Forelimb muscle (tissue), 1 donor: Measurements from ENCODE around the gene GADD45A. TPM values are rescaled to one million over a fixed set of nuclear protein-coding genes. Genes with fewer than 3 reads are reported as not detected.

Experiments
- DNase-seq: peaks from one replicate; pipeline ENCODE4 v3.0.0-alpha.2; 2013; ENCODE audit warnings: low read depth
- polyA plus RNA-seq: library from polyadenylated mRNA; unstranded; fragments of 120-200 nt; gene quantifications from one replicate; pipeline ENCODE4 v1.2.1, GENCODE V29; 2013; ENCODE audit not compliant: insufficient read length

GADD45A gene
- polyA plus RNA-seq, 1 donor, result 15.9 TPM

DNA sequence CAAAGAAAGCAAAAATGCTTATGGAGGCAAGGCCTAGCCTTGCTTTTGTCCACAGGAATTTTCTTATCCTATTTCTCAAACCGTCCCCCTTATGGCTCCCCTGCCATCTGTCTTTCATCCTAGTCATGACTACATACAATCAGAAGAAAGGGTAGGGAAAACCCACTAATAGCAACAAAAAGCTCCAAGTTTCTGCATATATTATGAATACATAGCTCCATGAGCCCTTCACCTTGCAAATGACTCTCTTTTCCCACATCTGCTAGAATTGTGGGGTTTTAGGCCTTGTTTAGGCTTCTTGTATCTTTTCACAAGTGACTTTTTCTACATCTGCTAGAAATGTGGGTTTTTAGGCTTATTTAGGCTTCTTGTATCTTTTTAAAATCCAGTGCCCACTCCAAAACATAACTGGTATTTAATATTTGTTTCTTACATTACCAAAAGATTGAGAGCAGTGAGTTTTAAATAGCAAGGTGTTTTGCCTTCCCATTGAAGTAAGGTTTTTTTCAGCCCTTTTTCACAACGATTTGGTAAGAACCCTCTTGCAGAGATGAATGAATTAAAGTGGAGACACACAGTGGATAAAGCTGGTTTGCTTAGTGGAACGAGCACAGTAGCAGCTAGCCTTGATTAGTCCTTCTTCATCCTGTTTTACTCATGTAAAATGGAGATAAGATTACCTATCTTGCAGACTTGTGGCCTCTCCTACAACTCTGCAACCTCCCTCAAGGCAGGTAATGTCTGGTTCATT is 4.4 kb downstream of the GADD45A start:
- DNase-seq, result no peak

DNA sequence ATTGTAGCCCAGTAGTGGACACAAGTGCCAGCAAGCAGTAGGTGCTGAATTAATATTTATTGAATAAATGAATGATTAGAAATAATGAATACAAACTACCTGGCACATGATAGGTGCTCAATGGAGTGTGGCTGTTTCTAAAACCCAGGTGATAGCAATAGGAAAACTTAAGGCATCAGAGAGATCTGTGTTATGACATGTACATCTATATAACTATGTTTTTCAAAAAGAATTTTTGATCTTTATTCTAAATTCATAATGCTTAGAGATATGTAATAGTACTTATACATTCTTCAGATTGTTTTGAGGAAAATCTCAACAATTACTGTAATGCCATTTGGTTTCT is 5.0 kb downstream of the GADD45A start:
- no peak for DNase-seq

DNA sequence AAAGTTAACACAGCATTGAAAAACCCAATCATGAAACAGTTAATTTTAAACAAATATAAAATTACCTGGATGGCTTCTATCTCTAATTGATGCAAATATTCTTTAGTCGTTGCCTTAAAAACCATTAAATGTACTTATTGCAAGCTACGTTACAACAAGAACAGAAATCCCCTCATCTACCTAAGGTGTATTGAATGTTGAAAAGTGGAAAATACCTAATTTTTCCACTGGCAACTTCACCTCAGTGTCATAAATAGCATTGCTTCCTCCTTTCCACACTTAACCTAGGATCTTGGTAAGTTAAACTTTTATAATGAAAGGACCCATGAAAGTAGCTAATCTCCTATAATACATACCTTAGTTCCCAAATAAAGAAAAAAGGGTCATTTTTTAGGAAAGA is 5.4 kb downstream of the GADD45A start:
- no peak for DNase-seq

DNA sequence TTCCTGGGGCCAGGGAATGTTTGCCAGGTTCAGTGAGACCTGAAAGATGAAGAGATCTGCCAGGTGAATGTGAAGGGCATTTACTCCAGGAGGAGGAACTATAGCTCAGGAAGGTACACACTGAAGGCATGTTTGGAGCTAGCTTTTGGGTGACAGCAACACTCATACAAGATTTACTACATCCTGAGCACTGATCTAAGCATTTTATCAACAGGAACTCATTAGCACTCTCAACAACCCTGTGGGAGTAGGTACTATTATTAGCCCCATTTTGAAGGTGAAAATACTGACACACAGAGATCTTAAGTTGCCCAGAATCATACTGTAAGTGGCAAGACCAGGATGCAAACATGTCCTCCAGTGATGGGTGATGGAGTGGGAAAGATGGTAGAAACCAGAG is 6.7 kb downstream of the GADD45A start:
- no peak for DNase-seq

DNA sequence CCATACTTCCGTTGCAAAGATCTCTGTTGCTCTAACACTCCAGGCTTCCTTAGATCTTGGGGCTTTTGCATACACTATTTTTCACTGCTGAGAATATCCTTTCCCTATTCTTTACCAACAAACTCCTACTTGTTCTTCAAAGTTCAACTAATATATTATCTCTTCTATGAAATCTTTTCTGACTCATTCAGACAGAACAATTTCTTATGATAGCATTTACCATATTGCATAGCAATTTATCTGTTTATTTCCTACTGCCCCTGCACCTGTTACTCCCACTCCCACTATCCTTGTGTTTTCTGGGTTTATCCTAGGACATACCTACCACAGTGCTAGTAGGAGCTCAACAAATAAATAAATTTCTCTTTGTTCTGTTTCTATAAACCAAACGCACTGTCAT is 11.0 kb downstream of the GADD45A start:
- no peak for DNase-seq

DNA sequence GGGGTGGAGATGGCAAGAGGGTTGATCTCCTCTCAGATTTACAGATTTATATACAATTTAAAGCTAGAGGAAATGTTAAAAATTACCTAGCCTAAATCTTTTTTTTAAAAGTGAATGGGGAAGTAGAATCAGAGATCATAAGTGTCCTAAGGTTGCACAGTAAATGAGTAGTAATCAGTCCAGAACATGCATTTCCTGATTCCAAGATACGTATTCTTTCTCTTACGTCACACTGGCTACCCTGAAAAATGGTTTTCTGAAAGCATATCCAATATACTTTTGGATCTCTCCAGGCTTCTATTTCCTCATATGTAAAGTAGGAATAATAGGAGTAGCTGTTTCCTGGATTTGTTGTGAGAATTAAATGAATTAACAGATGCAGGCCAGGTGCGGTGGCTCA is 11.7 kb downstream of the GADD45A start:
- DNase-seq, result no peak

DNA sequence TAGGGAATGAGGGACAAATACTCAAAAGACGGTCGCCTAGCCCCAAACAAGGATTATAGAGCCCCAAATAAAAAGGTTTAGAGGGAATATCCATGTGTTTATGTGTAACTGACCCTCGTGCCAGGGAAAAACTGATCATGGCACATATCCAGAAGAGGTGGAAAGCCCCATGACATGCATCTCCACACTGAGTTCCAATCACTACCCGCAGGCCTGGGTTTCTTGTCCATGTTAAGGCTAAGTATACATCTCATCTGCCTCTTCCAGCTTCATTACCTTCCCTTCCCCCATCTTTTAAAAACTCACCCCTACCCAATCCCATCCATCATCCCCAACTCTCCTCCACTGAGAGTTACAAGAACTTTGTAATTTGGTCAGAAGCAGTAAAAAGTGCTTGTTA is 15.2 kb downstream of the GADD45A start:
- no peak for DNase-seq

DNA sequence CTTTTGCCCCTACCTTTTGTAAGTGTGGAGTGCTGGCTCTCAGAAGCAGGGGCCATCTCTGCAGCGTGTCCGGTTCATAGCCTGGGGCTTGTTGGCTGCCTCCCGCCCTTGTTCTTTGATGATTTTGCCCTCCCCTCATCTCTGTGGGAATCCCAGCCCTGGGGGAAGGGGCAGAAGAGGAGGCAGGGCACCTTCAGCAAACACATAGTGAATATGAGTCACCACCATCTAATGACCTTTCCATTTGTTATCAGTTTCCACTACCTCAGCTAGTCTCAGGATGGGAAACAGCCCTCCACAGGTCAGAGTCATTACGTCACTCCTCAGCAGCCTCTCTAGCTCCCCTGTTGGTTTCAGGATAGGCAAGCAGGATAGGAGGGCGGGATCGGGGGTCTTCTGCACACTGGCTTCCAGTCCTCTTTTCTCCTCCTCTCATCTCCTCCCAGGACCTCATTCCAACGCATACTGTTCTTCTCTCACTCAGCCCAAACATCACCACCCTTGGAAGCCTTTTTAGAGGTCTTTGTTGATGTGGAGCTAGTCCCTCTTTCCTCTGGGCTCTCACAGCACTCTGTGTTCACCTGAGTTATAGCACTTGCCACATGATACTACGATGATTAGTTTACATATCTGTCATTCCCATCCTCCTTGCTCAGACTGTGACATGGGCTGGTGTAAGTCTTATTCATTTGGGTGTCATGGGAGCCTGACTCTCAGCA is 15.8 kb downstream of the GADD45A start:
- no peak for DNase-seq

DNA sequence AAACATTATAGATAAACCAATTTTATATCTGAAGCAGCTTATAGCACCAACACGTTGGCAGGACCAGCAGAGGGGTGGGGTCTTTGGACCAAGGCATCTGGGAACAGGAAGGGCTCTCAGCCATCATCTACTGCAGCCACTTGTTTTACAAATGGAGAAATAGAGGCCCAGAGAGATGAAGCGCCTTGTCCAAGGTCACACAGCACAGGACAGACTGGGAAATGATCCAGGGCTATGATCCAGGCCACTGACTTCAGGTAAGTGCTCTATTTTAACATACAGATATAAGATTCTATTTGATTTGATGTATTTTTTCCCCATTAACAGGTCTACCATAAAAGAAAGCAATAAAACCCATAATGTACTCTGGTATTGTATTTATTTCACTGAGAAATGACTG is 16.9 kb downstream of the GADD45A start:
- DNase-seq, result no peak

DNA sequence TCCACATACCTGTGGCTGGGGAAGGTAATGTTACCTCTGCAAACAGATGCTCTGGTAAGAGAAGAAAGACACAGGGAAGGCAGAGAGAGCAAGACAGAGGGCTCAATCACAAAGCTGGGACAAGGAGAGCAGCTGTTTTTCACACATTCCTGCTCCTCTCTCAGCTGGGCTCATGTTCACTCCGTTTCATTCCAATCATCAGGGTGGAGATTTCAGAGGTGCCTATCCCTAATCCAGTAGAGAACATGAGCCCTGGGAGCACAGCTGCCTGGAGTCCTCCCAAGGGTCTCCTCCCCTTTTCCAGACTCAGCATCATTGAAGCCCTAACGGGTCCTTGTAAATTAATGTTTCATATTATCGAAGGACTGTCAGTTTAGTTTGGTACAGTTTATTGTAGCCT is 19.4 kb downstream of the GADD45A start:
- no peak for DNase-seq

DNA sequence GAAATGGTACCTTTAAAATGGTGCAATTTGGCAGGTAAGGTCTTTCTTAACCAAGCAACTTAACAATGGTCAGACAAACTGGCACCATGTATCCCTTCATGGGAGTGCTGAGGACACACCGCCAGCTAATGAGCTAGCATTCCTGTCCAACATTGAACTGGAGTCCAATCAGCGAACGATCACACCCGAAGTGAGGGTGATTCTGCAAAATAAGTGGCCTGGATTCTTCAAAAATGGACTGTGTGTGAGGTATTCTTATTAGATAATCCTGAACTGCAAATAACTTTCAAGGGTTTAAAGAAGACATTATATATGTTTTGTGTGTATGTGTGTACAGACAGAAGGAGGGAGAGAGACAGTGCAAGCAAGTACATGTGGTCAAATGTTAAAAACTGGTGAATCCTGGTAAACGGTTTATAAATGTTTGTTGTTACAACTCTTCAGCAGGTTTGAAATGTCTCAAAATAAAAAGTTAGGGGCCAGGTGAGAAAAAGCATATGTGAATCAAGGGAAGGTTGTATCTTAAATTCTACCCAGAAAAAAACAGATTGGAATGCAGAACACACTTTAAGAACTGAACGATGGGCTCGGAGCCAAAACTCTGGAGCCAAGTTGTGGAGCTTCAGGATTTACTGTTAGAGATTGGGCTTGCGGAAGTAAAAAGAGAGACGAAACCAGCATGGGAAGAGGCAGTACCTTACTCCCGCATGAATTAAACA is 20.9 kb downstream of the GADD45A start:
- DNase-seq, result no peak

DNA sequence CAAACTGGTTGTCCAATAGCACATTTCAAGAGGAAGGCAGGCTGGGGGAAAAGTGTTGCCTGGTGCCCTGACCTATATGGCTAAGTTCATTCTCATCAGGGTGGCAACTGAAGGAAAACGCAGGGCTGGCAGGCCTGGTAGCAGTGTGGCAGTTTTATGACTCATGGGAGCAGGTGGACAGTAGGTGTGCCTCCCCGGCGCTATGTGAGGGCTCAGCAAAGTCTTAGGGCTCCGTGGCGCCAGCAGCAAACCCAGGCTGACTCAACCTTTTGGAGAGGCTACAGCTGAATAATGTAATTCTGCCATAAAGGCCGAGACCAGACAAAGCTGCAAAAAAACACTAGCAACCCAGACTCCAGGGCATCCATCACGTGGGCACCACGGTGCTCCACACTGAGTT is 23.6 kb downstream of the GADD45A start:
- no peak for DNase-seq

DNA sequence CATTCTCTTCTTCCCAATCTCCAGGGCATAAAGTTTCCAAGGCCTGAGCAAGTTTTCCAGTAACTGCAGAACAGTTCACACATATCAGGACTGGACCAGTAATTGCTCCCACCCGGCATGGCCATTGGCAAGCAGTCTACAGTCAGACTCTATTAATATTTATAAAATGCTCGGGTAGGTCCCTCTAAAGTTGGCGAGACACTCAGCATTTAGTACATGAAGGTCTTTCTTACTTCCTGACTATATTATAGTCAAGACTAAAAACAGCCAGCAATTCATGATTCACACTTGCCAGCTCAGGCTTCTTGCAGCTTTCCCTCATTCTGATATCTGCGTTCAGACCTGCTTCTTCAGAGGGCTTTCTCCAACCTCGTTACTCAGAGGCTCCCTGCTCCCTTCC is 25.4 kb downstream of the GADD45A start:
- DNase-seq, result no peak

DNA sequence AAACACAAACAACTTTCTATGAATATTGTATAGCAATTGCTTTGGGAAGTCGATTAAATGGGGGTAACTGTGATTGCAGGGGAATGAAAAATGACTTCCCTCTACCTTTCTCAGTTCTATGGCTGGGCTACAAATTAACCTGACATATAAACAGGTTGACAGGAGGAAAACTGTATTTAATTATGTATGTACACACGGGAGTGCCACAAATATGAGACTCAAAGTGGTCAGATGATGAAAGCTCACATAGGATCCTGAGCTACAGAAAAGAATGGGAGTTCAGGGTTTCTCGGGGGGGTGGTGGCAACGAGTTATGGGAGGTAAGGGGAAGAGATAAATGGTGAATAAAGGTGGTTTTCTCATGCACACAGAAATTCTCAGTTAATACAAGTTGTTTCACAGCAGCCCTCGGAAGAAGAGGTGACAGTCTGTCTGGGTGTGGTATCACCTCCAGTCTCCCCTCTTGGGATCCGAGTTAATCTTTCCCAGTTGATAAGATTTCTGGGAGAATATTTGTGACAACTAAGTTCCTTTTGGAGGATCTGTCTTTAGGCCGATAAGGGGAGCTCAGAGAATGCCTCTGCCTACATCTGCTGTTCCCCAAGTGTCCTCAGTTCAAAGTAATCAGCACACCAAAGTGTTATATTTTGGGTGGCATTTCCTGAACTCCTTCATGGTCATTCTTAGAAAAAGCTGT is 26.3 kb downstream of the GADD45A start:
- DNase-seq, result no peak

DNA sequence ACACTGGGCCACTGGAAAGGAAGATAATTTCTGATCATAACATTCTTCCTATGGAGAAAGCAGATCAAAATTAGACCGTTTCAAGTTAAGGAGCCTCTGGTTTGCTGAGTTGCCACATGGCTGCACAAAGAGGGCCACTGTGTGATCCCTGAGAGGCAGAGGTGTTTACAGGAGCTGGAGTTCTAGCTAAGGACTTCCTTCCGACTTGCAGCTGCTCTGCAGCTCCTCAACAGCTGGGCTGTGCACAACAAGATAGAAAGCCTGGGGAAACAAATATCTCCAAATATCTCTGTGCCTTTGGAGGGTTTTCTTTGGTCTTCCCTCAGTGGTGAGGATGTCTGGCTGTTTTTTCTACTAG is 26.8 kb downstream of the GADD45A start:
- DNase-seq, result no peak

DNA sequence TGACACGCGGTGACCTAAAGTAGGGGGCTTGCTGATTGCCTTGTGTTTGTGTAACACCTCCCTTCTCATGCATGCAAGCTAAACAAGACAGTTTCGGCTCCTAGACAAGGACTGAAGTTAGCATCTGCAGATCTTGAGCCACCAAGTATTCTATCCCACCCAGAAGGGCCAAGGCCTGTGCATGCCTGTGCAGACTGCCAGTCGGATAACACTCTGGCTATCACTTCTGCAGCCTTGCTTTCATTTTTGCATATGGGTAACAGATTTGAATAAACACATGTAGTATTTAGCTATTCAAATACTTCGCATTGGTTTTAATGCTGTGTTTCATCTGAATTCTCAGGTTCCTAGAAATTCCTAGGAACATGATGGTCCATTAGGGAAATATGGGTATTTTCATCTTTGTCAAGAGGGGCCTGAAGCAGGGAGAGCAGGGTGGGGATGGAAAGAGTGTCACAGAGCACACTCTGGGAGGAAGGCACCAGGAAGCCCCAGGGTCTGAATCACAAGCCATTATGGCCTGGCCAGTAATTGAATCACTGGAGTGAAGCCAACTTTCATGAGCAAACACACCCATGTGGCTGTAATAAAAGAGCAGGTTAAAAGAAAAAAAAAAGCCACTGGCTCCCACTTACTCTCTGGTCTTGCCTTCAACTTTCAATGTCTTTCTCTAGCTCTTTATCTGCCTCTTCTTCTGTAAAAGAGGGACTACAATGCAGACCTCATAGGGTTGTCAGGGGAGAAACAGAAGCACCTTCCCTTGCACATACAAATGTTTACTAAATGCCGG is 28.3 kb downstream of the GADD45A start:
- DNase-seq, result no peak

DNA sequence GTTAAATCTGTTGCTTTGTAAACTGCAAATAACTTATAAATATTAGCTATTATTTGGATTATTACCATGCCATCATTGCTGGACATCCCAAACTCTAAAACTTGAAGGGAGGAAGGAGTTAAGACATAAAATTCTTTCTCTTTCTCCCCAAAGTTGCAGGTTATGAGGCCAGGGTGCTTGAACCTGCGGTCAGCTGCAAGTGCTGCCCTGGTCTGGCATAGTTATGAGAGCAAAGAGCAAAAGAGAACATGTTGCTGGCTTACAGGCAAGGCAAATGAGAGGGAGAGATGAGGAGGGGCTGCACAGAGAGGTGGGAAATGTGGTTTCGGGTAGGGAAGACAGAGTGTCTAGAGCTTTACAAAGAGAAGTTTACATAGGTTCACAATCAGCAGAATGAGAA is 30.8 kb downstream of the GADD45A start:
- no peak for DNase-seq

DNA sequence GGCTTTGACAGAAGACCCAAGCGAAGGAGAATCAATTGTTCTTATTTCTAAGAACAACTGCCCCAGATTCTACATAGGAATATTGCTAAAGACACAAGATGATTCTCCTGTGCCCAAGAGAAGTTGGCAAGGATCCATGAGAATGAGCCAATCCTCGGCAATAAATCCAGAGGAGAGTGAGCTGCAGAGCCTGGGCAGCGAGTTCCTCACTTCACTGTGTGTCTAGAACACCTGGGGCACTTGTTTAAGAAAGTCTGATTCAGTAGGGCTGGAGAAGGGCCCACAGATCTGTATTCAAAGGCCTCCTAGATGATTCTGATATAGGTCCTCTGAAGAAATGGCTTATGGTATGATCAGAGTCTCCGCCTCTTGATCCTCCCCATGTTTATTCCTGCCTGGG is 31.8 kb downstream of the GADD45A start:
- no peak for DNase-seq

DNA sequence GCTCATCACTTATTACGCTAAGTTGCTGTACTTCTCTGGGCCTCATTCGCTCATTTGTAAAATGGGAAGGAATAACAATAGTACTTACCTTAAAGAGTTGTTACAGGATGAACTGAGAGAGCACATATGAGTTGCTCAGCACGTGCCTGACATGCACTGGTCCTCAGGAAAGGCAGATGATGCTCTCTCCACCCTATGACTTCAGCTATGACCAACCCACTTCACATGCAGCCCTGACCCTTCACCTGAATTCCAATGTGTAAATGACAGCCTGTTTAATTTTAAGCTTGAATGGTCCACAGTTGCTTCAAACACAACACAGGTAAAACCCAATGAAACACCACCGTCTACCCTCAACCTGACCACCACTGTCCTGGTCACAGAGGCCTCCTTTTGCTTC is 32.9 kb downstream of the GADD45A start:
- no peak for DNase-seq

DNA sequence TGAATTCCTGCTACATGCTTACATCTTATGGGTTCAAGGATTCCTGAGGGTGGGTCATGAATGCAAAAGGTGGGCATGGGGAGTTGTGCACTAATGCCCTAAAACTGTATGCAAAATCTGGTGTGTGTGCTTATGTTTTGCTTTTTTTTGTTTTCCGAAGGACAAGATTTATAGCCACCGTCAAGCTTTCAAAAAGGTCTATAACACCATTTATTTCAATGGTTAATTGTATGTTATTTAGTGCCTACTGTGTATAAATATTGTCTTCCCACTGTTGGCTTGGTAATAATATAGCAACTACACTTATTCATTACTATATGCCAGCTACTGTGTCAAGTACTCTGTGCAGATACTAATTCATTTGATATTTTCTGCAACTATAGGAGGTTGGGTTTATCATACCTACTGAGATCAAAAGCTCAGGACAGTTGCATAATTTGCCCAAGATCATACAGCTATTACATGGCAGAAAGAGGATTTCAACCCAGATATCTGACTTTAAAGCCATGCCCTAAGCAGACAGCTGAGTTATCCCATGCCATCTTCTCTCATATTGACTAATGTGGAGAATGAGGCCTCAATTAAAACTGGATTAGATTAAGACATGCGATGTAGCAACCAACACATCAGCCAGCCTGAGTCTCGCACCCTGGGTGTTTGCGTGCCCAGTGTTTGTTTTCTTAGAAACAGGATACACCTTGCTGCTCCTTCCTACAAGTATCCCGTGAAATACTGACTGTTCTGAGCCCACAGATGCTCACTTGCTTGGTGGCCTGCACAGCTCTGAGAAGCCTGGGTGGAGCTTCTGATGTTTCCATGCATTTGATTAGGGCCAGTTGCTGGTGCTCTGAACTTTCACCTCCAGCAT is 34.6 kb downstream of the GADD45A start:
- DNase-seq, result no peak

DNA sequence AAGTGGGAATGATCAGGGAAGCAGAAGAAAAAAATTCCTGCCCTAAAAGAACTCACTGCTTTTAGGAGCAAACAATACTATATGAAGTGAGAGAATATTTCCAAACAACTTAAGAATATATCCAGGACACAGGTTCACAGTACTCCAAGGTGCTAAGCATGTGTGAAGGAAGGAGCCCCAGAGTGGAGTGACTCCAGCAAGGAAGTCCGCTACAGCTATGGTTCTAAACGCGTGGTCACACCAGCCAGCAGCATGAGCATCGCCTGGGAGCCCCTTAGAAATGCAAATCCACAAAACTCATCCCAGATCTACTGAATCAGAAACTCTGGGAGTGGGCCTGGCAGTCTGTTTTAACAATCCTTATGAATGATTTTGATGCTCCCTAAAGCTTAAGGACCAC is 36.1 kb downstream of the GADD45A start:
- DNase-seq, result no peak
